DOHH2 (cell line): ENCODE data around the gene DACT1.

Experiments
- EZH2phosphoT487 ChIP-seq: fragments of 200-600 bp; sonication (generic); IDR thresholded peaks from 2 replicates; pipeline ENCODE4 v1.6.1; 2017; ENCODE audit warnings: borderline replicate concordance, mild to moderate bottlenecking, antibody characterized with exemption, low read length, moderate library complexity, mixed read lengths
- TF ChIP-seq, protein P1 (sequence below): fragments of 200-600 bp; sonication (generic); IDR thresholded peaks from one replicate; pipeline ENCODE4 v1.5.1; 2014; ENCODE audit warnings: antibody characterized with exemption, mild to moderate bottlenecking, low read depth, low read length; ENCODE audit not compliant: poor library complexity, severe bottlenecking

DNA sequence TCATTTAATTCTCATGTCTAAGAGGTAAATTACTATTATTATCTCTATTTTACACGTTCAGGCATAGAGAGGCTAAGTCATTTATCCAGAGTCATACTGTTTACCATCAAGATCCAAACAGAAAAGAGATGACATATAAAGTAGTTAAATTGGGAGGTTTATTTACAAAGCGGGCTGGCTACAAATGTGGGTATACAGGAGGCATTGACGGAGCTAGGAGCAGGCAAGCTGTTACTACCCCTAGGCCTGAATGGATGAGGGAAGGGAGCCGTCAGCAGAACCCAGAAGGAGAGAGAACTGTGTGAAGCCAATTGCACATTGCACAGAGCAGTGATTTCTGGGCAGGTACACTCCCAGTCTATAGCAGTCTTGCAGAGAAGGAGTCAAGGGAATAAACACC lies 39.8 kb downstream of the DACT1 start:
- TF ChIP-seq, protein P1, sequence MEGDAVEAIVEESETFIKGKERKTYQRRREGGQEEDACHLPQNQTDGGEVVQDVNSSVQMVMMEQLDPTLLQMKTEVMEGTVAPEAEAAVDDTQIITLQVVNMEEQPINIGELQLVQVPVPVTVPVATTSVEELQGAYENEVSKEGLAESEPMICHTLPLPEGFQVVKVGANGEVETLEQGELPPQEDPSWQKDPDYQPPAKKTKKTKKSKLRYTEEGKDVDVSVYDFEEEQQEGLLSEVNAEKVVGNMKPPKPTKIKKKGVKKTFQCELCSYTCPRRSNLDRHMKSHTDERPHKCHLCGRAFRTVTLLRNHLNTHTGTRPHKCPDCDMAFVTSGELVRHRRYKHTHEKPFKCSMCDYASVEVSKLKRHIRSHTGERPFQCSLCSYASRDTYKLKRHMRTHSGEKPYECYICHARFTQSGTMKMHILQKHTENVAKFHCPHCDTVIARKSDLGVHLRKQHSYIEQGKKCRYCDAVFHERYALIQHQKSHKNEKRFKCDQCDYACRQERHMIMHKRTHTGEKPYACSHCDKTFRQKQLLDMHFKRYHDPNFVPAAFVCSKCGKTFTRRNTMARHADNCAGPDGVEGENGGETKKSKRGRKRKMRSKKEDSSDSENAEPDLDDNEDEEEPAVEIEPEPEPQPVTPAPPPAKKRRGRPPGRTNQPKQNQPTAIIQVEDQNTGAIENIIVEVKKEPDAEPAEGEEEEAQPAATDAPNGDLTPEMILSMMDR = no peak
- TF ChIP-seq EZH2phosphoT487 = no peak
